ENCODE measurements around the gene ACSL1.

ACSL1 gene

DNA sequence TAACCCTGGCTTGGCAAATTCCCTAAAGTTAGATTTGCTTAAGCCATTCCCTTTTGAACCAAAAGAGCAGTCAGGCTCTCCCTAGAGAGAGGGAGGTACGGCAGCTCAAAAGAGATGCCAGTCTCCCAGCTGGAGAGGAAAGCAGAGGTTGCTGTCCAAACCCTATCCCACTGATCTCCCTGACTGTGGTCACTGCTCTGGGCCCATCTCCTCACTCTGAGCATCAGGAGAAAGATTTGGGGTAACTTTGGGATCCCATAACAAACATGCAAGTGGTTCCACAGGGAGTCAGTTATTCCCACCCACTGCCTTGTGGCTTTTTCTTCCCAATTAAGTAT is 17.1 kb downstream of the ACSL1 start:
- DNase-seq, result no peak

DNA sequence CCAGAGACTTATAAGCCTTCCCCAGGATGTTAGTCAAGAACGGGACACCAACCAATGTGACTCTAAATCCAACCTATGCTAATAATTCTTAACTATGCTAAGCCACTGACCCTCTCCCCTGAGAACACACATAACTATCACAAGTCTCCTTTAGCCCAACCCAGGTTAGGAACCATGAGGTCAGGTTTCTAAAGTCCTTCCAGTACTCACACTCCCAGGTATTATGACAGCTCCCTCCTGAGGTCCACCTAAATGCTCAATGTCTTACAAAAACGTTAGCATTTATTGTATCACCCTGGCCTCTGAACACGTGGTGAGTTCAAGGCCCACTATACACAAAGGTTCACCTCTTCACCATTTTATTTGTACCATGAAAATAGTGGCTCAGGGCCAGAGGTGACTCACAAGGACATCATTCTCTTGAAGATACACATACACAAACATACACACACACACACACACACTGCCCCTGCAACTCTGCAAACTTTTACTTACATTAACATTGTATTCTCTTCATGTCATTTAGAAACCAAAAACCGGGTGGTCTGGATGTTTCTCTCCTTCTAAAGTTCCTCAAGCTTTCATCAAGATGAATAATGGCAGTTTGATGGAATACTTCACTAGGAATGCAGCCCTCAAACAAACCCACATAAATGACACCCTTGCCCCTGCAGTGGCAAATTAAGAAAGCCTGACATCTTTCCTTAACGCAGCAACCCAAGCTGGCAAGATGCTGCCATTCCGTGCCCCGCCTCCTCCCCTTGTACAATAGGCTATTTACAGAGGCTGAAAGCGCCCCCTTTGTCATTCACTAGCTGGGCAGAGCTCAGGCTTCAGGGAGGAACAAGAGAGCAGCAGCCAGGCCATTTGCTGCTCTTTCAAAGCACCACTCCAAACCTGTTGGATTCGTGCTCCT is 17.7 kb downstream of the ACSL1 start:
- no peak for DNase-seq

DNA sequence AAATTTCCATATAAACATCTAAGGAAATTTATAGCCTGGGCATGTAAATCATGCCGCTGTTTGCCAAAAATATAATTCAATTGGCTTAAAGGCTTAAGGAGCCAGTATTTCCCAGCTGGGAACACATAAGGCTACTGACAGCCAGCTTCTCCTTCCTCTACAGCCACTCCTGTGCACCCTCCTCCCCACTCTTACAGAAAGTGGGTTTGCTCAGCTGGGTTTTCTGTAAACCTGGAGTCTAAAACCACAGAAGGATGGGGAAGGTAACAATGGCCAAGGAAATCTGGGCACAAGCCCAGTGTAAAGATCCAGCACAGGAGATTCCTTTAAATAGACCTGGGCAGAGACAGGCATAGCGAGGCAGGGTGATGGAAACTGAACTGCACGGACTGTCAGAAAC is 18.5 kb downstream of the ACSL1 start:
- DNase-seq, result no peak

DNA sequence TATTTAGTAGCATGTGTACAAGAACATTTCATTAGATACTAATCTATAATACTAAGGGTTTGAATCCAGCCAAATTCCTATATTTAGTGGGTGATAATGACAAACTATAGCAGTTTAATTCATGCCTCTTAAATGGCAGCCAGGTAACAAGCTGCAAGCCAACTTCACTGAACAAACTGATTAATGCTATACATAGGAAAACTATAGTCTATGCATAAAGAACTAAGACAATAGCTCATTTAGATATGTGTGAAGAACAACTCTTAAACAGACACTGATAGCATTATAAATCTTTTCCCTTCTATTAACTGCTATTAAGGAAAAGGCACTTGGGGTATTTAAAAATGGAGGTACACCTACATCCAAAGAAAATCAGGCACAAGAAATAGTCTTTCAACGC is 19.1 kb downstream of the ACSL1 start:
- no peak for DNase-seq

DNA sequence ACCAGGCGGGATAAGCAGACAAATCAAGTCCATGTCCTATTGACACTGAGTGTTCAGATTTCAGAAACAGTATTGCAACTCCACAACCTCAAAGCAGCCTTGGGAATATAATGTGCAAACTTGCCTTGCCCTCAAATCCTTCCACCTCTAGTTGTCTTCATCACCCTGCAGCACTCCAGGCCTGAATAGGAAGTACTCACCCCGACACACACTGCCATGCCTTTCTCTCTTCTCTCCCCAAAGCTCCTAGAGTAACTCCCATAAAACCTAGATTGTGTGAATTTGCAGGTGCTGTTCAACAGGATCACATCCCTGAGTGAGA is 19.6 kb downstream of the ACSL1 start:
- no peak for DNase-seq

DNA sequence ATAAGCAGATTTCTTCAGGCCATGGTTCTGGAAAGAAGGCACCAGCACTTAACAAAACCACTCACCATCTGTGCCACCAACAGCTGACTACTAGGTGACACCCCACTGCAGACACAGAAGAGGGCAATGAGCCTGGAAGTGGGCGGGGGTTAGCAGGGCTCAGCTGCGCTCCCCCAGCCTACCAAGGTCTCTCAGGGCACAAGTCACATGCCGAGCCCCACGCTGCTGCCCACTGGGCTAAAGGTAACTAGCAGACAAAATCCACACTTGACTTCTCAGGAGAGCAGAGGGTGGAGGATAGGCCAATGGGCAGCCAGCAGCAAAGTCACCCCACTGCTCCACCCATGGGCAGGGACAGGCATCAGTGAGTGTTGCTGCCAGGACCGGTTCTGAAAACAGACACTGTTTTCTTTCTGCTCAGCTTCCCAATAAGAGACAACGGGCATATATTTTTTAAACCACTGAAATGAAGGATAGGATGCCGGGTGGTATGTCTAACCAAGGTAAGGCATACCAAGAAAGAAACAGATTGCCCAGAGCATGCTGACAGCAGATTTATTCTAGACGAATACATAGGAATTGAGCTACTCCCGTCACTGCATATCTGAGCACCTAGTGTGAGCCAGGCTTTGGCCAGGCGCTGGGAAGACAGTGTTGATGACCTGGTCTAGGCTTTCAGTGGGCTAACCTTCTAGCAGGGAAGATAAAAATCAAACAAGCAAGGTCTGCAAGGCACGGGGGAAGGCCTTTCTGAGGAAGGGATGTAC is 20.1 kb downstream of the ACSL1 start:
- DNase-seq, result no peak

DNA sequence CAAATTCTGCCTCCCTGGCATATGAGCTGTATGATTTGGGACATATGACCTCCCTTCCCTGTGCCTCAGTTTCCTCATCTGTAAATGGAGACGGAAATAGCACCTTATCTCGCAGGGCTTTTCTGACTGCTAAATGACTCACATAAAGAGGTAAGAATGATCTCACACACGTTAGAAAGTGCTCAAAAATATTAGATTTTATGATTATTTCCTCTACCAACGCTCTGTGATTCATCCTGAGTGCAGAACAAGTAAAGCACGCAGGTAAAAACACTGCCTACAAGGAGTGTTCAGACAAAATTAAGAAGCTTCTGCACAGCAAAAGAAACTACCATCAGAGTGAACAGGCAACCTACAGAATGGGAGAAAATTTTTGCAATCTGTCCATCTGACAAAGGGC is 21.1 kb downstream of the ACSL1 start:
- no peak for DNase-seq

DNA sequence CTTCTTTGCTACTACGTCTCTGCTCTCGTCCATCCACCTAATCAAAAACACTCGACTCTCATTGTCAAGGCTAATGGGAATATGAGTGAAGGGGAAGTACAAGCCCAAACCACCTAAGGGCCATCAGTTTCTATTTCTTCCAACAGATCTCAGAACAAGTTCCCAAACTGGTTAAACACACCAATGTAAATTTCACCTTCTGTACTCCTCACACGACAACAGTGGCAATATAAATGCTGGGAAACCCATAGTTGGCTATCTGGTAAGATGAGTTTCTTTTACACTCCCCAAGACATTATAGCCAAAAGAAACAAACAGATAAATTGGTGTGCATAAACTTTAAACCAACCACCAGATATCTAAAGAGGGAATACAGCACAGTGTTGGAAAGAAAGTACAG is 21.9 kb downstream of the ACSL1 start:
- no peak for DNase-seq

DNA sequence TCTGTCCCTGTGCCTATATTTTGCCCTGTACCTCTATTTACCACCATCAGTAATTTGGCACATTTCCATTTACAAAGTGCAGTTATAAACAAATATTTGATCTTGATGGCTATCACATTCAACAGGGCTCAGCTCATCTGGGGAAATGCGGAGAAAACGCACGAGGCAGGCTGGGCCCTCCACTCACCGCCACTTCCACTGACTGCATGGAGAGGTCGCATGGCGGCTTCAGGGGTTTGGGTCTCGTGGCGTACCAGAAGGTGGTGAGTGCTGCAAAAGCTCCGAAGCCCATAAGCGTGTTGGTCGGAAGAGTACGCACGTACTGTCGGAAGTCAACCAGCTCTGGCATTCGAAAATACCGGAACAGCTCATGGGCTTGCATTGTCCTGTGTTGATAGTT is 22.6 kb downstream of the ACSL1 start:
- no peak for DNase-seq

DNA sequence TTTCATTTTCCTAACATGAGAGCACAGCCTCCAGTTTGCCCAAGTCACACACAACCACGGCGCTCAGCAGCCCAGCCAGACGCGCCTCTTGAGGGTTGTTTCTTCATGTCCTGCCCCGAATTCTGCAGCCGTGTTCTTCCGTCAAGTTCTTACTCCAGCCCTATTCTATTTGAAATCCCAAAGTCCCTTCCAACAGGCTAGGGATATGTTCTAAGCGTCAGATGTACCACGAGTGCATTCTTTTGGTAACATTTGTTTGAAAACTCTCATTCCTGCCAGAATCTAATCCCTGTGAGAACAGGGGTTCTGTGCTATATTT is 23.1 kb downstream of the ACSL1 start:
- DNase-seq, result no peak

DNA sequence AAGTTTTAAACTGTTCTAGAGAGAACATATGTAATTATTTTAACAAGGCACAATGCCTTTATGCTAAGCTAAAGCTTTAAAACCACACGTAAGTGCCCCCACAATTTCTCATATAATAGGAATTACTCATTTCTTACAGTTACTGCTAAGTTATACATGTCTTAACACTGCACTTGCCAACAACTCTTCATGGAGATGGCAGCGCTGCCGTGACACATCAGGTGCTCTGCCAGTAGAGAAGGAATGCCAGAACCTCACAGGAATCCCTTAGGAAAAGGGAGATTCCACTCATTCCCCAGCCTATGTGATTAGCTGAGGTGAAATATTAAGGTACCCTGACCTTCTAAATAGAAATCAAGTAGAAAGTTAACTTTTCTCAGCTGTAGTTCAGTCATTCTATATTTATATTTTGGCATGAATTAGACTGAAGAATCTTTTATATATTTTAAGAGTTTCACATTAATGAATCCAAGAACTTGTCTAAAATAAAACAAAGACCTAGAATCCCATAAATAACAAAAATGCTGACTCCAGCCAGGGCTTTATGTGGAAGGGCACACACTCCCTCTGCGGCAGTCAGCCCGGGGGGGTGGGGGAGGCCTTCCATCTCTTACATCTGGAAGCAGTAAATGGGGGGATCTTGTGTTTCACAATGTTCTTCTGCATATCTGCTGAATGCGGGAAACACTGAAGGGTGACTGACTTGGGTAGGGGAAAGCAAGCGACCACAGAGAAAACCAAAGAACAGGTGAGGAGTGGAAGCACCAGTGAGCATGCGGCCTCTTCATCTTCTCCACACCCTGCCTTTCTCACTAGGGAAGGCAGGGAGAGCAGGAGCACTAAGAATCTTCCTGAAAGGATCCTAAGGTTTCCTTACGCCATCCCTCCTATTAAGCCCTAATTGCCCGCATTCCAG is 23.7 kb downstream of the ACSL1 start:
- no peak for DNase-seq

DNA sequence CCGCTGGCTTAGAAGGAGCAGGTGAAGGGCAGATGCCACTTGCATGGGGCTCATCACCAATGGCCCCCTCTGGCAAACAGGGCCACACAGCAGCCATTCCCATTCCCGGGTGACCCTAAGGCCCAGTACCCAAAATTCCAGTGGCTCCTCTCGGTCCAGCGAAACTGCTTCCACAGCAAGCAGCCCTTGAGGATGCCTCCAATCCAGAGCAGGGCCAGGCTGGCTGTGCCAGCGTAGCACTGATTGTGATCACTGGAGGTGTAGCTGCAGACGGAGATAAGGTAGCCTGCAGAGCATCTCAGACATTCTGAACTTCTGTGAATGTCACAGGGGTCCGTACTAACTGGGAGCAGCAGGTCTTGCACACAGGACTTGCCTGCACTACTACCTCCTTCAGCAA is 27.3 kb downstream of the ACSL1 start:
- DNase-seq, result no peak

DNA sequence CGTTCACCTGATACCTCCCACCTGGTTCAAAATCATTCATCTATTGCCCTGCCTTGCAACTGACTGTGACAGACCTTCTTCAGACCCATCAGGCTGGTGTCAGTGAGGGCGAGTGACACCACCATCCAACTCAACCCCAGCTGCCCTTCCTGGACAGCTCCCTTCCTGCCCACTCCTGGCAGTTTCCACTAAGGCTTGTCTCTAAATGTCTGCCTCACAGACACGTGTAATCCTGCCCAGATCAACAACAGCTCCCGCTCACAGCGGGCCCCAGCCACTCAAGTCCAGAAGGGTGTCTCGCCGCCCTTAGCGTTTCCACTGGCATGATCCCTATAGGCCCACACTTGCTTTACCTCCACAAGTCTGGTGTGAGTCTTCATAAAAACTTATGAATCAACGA is 28.9 kb downstream of the ACSL1 start:
- DNase-seq, result no peak

DNA sequence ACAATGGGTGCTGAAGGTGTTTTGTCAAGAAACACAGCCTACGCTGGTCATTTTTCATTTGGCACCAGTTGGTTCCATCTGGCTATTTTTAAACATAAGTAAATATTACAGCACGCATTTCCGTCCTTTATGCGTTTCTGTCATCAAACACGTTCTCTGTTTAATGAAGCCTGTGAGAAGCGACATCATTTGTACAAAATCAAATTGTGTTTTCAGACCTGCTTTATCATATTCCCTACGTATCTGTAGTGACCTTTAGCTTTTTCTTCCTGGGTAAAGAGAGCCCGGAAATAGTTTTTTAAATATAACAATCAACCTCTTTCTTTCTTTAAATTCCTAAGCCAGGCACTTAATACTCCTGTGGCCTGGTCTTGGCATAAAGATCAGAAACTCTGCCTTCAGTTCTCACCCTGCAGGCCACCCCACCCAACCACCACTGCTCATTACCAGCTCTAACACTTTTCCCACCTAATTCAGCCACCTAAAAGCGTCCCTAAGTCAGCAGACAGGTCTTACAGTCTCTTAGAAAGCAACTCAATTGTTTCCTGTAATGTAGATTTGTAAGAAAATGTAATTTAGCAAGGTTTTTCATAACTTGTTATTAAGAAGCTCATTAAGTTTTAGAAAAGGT is 30.4 kb downstream of the ACSL1 start:
- DNase-seq, result no peak

DNA sequence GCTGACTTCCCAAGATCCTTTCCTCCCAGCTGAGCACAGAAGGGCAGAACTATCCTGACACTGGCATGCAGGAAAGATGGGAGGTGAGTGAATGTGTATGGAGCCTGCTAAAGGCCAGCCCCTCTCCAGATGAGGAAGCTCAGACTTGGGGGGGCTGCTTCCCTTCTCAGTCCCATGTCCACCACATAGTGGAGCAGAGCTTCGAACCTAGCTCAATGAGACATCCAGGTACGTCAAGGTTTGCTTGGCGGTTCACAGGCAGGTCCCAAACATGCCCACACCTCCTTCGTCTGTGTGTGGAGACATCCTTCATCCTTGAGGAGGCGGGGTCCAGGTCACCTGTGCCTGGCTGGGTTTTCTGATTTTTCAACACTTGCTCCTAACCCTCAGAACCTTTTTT is 31.3 kb downstream of the ACSL1 start:
- no peak for DNase-seq

DNA sequence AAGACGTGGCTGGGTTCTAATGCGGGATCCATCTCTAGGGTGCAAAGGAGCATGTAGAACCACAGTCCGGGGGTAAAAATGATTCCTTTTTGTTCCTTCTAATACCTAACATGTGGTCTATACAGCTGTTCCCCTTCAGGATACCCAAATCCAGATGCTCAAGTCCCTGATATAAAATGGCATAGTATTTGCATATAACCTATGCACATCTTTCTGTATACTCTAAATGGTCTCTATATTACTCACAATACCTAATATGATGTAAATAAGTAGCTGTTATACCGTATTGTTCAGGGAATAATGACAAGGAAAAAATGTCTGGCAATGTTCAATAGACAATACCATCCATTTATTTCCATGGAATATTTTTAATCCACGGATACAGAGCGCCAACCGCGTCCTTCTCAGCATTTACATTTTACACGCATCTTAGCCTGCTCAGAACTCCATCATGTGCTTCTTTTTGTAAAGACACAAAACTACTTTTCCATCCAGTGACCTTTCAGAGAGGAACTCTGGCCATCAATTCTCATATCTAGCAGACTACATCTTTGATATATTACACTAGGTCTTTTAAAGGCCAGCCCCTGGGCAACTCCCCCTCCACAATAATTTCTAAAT is 31.9 kb downstream of the ACSL1 start:
- DNase-seq, result no peak

DNA sequence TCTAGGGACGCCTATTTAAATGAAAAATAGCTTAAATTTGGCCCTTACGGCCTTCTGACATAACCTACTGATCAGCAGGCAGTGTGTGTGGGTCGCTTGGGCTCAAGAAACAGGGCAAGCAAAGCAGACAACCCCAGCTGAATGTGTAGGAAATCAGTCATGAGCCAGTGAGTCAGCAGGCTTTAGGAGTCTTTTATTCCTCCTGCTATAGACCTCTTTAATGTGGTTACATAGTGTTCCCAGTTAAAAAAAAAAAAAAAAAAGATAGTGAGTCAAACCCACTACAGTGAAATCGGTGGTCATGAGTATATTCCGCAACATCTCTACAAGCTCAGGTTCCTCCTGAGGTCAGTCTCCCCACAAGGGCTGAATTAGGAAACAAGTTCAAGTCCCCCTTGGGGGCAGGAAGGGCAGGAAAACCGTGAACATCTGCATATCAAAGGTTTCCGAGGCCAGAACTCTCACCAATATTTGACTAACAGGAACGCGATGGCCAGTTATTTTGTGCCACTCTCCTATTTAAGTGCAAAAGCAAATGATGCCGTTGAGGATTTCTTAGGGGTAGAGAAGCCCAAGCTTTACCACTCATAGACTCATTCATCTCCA is 32.7 kb downstream of the ACSL1 start:
- no peak for DNase-seq

DNA sequence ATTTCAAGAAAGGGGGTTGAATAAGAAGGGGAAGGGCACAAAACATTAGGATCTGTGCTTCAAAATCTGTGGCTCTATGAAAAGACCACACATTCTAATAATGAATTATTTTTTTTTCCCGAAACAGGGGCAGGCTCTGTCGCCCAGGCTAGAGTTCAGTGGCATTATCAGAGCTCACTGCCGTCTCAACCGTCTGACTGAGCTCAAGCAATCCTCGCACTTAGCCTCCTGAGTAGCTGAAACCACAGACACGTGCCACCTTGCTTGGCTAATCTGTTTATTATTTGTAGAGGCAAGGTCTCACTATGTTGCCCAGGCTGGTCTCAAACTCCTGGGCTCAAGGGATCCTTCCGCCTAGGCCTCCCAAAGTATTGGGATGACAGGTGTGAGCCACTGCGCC is 33.4 kb downstream of the ACSL1 start:
- no peak for DNase-seq

DNA sequence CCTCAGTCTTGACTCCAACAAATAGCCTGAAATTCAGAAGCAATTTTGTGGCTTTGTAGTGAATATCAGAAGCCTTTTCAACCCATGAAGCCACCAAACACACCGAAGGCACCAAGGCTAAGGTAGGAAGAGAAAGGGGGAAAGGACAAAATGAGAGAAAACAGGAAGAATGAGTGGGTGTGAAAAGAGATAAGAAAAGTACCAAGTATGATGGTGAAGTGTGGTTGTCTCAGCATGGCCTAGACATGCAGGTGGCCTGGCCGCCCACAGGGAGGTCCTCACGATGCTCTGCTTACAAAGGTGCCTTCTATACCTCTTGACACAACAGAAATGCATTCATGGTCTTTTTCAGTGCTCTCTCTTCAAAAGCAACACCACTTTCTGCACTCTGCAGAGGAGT is 34.9 kb downstream of the ACSL1 start:
- no peak for DNase-seq

DNA sequence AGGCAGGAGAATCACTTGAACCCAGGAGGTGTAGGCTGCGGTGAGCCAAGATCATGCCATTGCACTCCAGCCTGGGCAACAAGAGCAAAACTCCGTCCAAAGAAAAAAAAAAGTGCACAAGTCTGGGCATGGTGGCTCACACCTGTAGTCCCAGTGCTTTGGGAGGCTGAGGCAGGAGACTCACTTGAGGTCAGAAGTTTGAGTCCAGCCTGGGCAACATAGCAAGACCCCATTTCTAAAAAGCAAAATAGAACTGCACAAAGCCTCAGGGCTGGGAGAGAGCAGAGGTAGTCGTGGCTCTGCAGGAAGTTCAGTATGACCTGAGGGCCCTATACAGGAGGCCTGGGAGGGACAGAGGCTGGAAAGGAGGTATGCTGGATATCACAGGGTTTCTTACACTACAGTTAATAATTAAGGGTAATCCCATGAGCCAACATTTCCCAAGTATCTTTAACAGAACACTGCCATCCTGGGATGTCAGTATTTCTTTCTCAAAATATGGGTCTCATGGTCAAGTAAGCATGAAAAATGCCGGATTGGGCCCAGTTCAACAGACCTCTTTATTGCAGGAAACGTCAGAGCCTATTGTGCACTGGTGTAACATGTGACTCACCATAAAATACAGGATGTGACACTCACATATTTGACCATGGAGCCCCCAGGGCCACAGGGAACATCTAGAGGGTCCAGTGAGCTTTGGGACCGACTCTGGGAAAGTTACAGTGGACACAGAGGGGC is 37.8 kb downstream of the ACSL1 start:
- DNase-seq, result no peak

DNA sequence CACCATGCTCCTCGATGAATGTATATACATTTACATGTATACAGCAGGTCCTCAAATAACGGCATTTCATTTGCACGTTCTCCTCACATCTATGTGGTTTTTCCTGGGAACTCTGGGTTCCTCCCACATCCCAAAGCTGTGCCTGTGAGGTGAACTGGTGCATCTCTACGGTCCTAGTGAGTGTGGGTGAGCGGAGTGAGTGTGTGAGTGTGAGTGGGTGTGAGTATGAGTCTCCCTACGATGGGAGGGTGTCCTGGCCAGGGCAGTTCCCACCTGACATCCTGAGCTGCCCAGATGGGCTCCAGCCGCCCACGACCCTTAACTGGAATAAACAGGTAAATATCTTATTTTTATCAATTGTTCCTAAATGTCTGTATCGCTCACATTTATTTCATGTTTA is 40.0 kb downstream of the ACSL1 start:
- DNase-seq, result no peak

All from DMS 273 treated with DMSO at 0.1 percent for 48 hours (cell line).